Measurements from ENCODE around the gene HMMR.

The HMMR gene

GRCh38 chr5:163504079-163504931 lies 43.9 kb downstream of the HMMR start:
- Histone ChIP-seq H3K4me3 (ENCODE audit: insufficient read depth, low read depth, low read length) (peak overlapping the region; percentile 57), H3K27me3 (ENCODE audit: control insufficient read depth, insufficient read depth, low read length, poor library complexity, severe bottlenecking) (no peaks in the 10 kb centered on the region), H3K36me3 (ENCODE audit: control insufficient read depth, insufficient read depth, low read length) (no peaks in the 10 kb centered on the region), H3K9me3 (ENCODE audit: control insufficient read depth, low read length) (no peaks in the 10 kb centered on the region), H3K4me1 (ENCODE audit: control insufficient read depth, insufficient read depth, low read length) (peaks cover 9% of the 10 kb centered on the region), H3K27ac (ENCODE audit: insufficient read depth, low read depth, low read length, poor library complexity, severe bottlenecking) (peak overlapping the region; percentile 93)
- WGBS, 2 experiments, result 1% methylated on average over 27 of the region's 27 CpGs

- no peaks in the 10 kb centered on the region for H3K36me3 ChIP-seq (ENCODE audit: control insufficient read depth, insufficient read depth, low read length)
- peaks cover 9% of the 10 kb centered on the region for H3K4me1 ChIP-seq (ENCODE audit: control insufficient read depth, insufficient read depth, low read length)
- peak overlapping the region; percentile 93 for H3K27ac ChIP-seq (ENCODE audit: insufficient read depth, low read depth, low read length, poor library complexity, severe bottlenecking)
- H3K4me3 ChIP-seq (ENCODE audit: insufficient read depth, low read depth, low read length), result peak overlapping the region; percentile 57
- no peaks in the 10 kb centered on the region for H3K9me3 ChIP-seq (ENCODE audit: control insufficient read depth, low read length)
- 2% methylated on average over 7 of the region's 7 CpGs for WGBS, 2 experiments
- no peaks in the 10 kb centered on the region for H3K27me3 ChIP-seq (ENCODE audit: control insufficient read depth, insufficient read depth, low read length, poor library complexity, severe bottlenecking)
Observed at GRCh38 chr5:163505049-163505367, 44.6 kb downstream of the HMMR start.

- Histone ChIP-seq H3K36me3 (ENCODE audit: control insufficient read depth, insufficient read depth, low read length) (no peaks in the 10 kb centered on the region), H3K27ac (ENCODE audit: insufficient read depth, low read depth, low read length, poor library complexity, severe bottlenecking) (peak within 1 kb of the TSS; percentile 93), H3K4me1 (ENCODE audit: control insufficient read depth, insufficient read depth, low read length) (peaks cover 9% of the 10 kb centered on the region), H3K4me3 (ENCODE audit: insufficient read depth, low read depth, low read length) (peak within 1 kb of the TSS; percentile 57), H3K27me3 (ENCODE audit: control insufficient read depth, insufficient read depth, low read length, poor library complexity, severe bottlenecking) (no peaks in the 10 kb centered on the region), H3K9me3 (ENCODE audit: control insufficient read depth, low read length) (no peaks in the 10 kb centered on the region)
- WGBS, 2 experiments, result 0 to 1% methylated on average over 64 of the region's 64 CpGs
Observed at GRCh38 chr5:163505368-163506094, 45.1 kb downstream of the HMMR start, which contains the start of gene MAT2B. TSS of gene MAT2B (plus strand) at chr5:163505619. CDS start at chr5:163505687, 68 bp downstream.

- Histone ChIP-seq H3K4me1 (ENCODE audit: control insufficient read depth, insufficient read depth, low read length) (peaks cover 9% of the 10 kb centered on the region), H3K4me3 (ENCODE audit: insufficient read depth, low read depth, low read length) (peak overlapping the region; percentile 57), H3K27me3 (ENCODE audit: control insufficient read depth, insufficient read depth, low read length, poor library complexity, severe bottlenecking) (no peaks in the 10 kb centered on the region), H3K27ac (ENCODE audit: insufficient read depth, low read depth, low read length, poor library complexity, severe bottlenecking) (peak overlapping the region; percentile 93), H3K36me3 (ENCODE audit: control insufficient read depth, insufficient read depth, low read length) (no peaks in the 10 kb centered on the region), H3K9me3 (ENCODE audit: control insufficient read depth, low read length) (no peaks in the 10 kb centered on the region)
- whole genome bisulfite sequencing, 2 experiments, result 5 to 11% methylated on average over 7 to 9 of the region's 9 CpGs
Observed at GRCh38 chr5:163506095-163506457, 45.6 kb downstream of the HMMR start.

- WGBS, 2 experiments, result 56 to 64% methylated on average over 6 to 7 of the region's 8 CpGs
- Histone ChIP-seq H3K36me3 (ENCODE audit: control insufficient read depth, insufficient read depth, low read length) (no peaks in the 10 kb centered on the region), H3K9me3 (ENCODE audit: control insufficient read depth, low read length) (no peaks in the 10 kb centered on the region), H3K27ac (ENCODE audit: insufficient read depth, low read depth, low read length, poor library complexity, severe bottlenecking) (no peak overlapping the region), H3K27me3 (ENCODE audit: control insufficient read depth, insufficient read depth, low read length, poor library complexity, severe bottlenecking) (no peaks in the 10 kb centered on the region), H3K4me1 (ENCODE audit: control insufficient read depth, insufficient read depth, low read length) (peaks cover 9% of the 10 kb centered on the region), H3K4me3 (ENCODE audit: insufficient read depth, low read depth, low read length) (peak overlapping the region; percentile 57)
Observed at GRCh38 chr5:163506726-163507125, 46.3 kb downstream of the HMMR start.

GRCh38 chr5:163508753-163509152 lies 48.3 kb downstream of the HMMR start:
- Histone ChIP-seq H3K27ac (ENCODE audit: insufficient read depth, low read depth, low read length, poor library complexity, severe bottlenecking) (no peak overlapping the region), H3K4me1 (ENCODE audit: control insufficient read depth, insufficient read depth, low read length) (peaks cover 5% of the 10 kb centered on the region), H3K9me3 (ENCODE audit: control insufficient read depth, low read length) (no peaks in the 10 kb centered on the region), H3K27me3 (ENCODE audit: control insufficient read depth, insufficient read depth, low read length, poor library complexity, severe bottlenecking) (no peaks in the 10 kb centered on the region), H3K36me3 (ENCODE audit: control insufficient read depth, insufficient read depth, low read length) (peaks cover 1% of the 10 kb centered on the region), H3K4me3 (ENCODE audit: insufficient read depth, low read depth, low read length) (no peak overlapping the region)
- 96 to 100% methylated on average over 2 to 5 of the region's 5 CpGs for WGBS, 2 experiments

GRCh38 chr5:163509291-163509951 lies 49.0 kb downstream of the HMMR start:
- Histone ChIP-seq H3K4me3 (ENCODE audit: insufficient read depth, low read depth, low read length) (no peak overlapping the region), H3K36me3 (ENCODE audit: control insufficient read depth, insufficient read depth, low read length) (peaks cover 4% of the 10 kb centered on the region), H3K27me3 (ENCODE audit: control insufficient read depth, insufficient read depth, low read length, poor library complexity, severe bottlenecking) (no peaks in the 10 kb centered on the region), H3K4me1 (ENCODE audit: control insufficient read depth, insufficient read depth, low read length) (peaks cover 5% of the 10 kb centered on the region), H3K27ac (ENCODE audit: insufficient read depth, low read depth, low read length, poor library complexity, severe bottlenecking) (no peak overlapping the region), H3K9me3 (ENCODE audit: control insufficient read depth, low read length) (no peaks in the 10 kb centered on the region)
- WGBS, 2 experiments, result 79 to 82% methylated on average over 7 of the region's 7 CpGs

GRCh38 chr5:163512526-163512925 lies 52.1 kb downstream of the HMMR start:
- Histone ChIP-seq H3K27me3 (ENCODE audit: control insufficient read depth, insufficient read depth, low read length, poor library complexity, severe bottlenecking) (no peaks in the 10 kb centered on the region), H3K27ac (ENCODE audit: insufficient read depth, low read depth, low read length, poor library complexity, severe bottlenecking) (no peak overlapping the region), H3K4me1 (ENCODE audit: control insufficient read depth, insufficient read depth, low read length) (peaks cover 3% of the 10 kb centered on the region), H3K4me3 (ENCODE audit: insufficient read depth, low read depth, low read length) (no peak overlapping the region), H3K36me3 (ENCODE audit: control insufficient read depth, insufficient read depth, low read length) (peaks cover 27% of the 10 kb centered on the region), H3K9me3 (ENCODE audit: control insufficient read depth, low read length) (no peaks in the 10 kb centered on the region)
- 89 to 97% methylated on average over 4 to 5 of the region's 5 CpGs for WGBS, 2 experiments

GRCh38 chr5:163525096-163525495 lies 64.7 kb downstream of the HMMR start:
- no peak overlapping the region for H3K27ac ChIP-seq (ENCODE audit: insufficient read depth, low read depth, low read length, poor library complexity, severe bottlenecking)
- no peaks in the 10 kb centered on the region for H3K36me3 ChIP-seq (ENCODE audit: control insufficient read depth, insufficient read depth, low read length)
- H3K4me1 ChIP-seq (ENCODE audit: control insufficient read depth, insufficient read depth, low read length), result no peaks in the 10 kb centered on the region
- H3K9me3 ChIP-seq (ENCODE audit: control insufficient read depth, low read length), result no peaks in the 10 kb centered on the region
- H3K27me3 ChIP-seq (ENCODE audit: control insufficient read depth, insufficient read depth, low read length, poor library complexity, severe bottlenecking), result no peaks in the 10 kb centered on the region
- no peak overlapping the region for H3K4me3 ChIP-seq (ENCODE audit: insufficient read depth, low read depth, low read length)
- WGBS, 2 experiments, result 80 to 86% methylated on average over 1 of the region's 1 CpG

- H3K36me3 ChIP-seq (ENCODE audit: control insufficient read depth, insufficient read depth, low read length), result no peaks in the 10 kb centered on the region
- no peak overlapping the region for H3K27ac ChIP-seq (ENCODE audit: insufficient read depth, low read depth, low read length, poor library complexity, severe bottlenecking)
- no peaks in the 10 kb centered on the region for H3K27me3 ChIP-seq (ENCODE audit: control insufficient read depth, insufficient read depth, low read length, poor library complexity, severe bottlenecking)
- no peaks in the 10 kb centered on the region for H3K9me3 ChIP-seq (ENCODE audit: control insufficient read depth, low read length)
- 93 to 94% methylated on average over 5 of the region's 5 CpGs for WGBS, 2 experiments
- H3K4me1 ChIP-seq (ENCODE audit: control insufficient read depth, insufficient read depth, low read length), result peaks cover 13% of the 10 kb centered on the region
- H3K4me3 ChIP-seq (ENCODE audit: insufficient read depth, low read depth, low read length), result no peak overlapping the region
Observed at GRCh38 chr5:163529698-163530097, 69.3 kb downstream of the HMMR start.

All from ectodermal cell (in vitro differentiated cells).